Measurements from ENCODE around the gene MBD4. TPM values are rescaled to one million over a fixed set of nuclear protein-coding genes. Genes with fewer than 3 reads are reported as not detected.

Gene MBD4
- total and polyA plus RNA-seq, 10 of the 15 experiments (the other 5 are each of a cell fraction or from before 2014, with no cell fraction given): 17.7 to 59.0 (median 49.0) TPM

DNA sequence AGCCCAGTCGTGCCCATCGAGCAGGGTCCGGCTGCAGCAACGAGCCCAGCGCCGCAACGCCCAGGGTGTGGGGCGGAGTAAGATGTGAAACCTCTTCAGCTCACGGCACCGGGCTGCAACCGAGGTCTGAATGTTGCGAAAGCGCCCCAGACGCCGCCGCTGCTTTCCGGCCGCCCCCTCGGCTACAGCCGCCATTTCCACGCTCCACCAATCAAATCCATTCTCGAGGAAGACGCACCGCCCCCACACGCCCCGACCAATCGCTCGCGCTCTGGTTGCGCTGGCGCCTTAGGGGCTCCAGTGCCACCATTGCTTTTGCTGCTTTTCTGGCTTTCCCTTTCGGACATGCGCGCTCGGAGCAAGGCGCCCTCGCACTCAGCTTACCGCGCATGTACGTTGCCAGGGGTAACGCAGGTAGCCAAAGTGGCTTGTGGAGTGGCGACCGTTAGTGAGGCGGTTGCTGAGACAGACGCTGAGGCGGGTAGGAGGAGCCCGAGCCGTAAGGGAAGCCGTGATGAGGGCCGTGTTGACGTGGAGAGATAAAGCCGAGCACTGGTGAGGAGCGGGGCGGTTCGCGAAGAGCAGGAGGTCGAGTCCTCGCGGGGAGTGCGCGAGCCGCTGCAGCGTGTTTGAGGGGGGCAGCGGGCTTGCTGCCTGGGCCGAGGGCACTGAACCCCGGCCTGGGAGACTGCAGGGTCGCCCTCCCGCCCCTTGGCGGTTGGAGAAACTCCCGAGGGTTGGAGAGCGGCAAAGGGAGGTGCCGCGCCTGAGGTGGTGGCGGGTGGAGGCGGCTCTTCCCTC is at the start of gene MBD4, which contains the start of gene IFT122 (continued):
- TF ChIP-seq, protein P1, sequence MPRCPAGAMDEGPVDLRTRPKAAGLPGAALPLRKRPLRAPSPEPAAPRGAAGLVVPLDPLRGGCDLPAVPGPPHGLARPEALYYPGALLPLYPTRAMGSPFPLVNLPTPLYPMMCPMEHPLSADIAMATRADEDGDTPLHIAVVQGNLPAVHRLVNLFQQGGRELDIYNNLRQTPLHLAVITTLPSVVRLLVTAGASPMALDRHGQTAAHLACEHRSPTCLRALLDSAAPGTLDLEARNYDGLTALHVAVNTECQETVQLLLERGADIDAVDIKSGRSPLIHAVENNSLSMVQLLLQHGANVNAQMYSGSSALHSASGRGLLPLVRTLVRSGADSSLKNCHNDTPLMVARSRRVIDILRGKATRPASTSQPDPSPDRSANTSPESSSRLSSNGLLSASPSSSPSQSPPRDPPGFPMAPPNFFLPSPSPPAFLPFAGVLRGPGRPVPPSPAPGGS (IDR thresholded peaks at IDR 0.05; ENCODE audit: borderline replicate concordance, insufficient read depth, low read depth, low read length, poor library complexity, severe bottlenecking): no peak
- TF ChIP-seq SRF (IDR thresholded peaks at IDR 0.05; ENCODE audit: low read depth in 2 of 2, low read length in 2 of 2): 0 out of 4 replicates have a peak, but pooled peaks of 1 of the 2 experiments have one; percentile 27
- TF ChIP-seq NBN (IDR thresholded peaks at IDR 0.05): peak; percentile 53; the same call in 1 of the 2 replicates
- TF ChIP-seq, protein P2, sequence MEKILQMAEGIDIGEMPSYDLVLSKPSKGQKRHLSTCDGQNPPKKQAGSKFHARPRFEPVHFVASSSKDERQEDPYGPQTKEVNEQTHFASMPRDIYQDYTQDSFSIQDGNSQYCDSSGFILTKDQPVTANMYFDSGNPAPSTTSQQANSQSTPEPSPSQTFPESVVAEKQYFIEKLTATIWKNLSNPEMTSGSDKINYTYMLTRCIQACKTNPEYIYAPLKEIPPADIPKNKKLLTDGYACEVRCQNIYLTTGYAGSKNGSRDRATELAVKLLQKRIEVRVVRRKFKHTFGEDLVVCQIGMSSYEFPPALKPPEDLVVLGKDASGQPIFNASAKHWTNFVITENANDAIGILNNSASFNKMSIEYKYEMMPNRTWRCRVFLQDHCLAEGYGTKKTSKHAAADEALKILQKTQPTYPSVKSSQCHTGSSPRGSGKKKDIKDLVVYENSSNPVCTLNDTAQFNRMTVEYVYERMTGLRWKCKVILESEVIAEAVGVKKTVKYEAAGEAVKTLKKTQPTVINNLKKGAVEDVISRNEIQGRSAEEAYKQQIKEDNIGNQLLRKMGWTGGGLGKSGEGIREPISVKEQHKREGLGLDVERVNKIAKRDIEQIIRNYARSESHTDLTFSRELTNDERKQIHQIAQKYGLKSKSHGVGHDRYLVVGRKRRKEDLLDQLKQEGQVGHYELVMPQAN (conservative IDR thresholded peaks at IDR 0.05): peak; percentile 93
- TF ChIP-seq NFXL1 (IDR thresholded peaks at IDR 0.05; ENCODE audit: borderline replicate concordance): no peak
- no peak for TF ChIP-seq SPI1 (IDR thresholded peaks at IDR 0.05; ENCODE audit: borderline replicate concordance, insufficient read depth, low read depth, low read length)
- TF ChIP-seq, protein P3, sequence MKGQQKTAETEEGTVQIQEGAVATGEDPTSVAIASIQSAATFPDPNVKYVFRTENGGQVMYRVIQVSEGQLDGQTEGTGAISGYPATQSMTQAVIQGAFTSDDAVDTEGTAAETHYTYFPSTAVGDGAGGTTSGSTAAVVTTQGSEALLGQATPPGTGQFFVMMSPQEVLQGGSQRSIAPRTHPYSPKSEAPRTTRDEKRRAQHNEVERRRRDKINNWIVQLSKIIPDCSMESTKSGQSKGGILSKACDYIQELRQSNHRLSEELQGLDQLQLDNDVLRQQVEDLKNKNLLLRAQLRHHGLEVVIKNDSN (IDR thresholded peaks at IDR 0.05; ENCODE audit: borderline replicate concordance, extremely low read length, insufficient read depth, low read depth, low read length): no peak
- peak; percentile 99 for TF ChIP-seq HDGF (IDR thresholded peaks at IDR 0.05)
- no peak for TF ChIP-seq NFIC (IDR thresholded peaks at IDR 0.05; ENCODE audit: low read depth, low read length)
- peak; percentile 63; the same call in 1 of the 2 replicates for TF ChIP-seq CREM (IDR thresholded peaks at IDR 0.05; ENCODE audit: low read depth)
- TF ChIP-seq LARP7 (IDR thresholded peaks at IDR 0.05): peak; percentile 92
- TF ChIP-seq CBX5 (IDR thresholded peaks at IDR 0.05; ENCODE audit: low read depth): no peak
- TF ChIP-seq TARDBP (IDR thresholded peaks at IDR 0.05; ENCODE audit: borderline replicate concordance): no peak
- peak; percentile 61; the same call in 1 of the 2 replicates for TF ChIP-seq EED (IDR thresholded peaks at IDR 0.05; ENCODE audit: low read depth)
- TF ChIP-seq, protein P4, sequence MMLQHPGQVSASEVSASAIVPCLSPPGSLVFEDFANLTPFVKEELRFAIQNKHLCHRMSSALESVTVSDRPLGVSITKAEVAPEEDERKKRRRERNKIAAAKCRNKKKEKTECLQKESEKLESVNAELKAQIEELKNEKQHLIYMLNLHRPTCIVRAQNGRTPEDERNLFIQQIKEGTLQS (IDR thresholded peaks at IDR 0.05; ENCODE audit: borderline replicate concordance, extremely low read depth, low read depth, low read length): no peak
- TF ChIP-seq PML (IDR thresholded peaks at IDR 0.05; ENCODE audit: low read length): peak; percentile 79
- peak; percentile 6 to 48; a peak in 3 of 4 replicates for TF ChIP-seq BHLHE40 (IDR thresholded peaks at IDR 0.05; ENCODE audit: borderline replicate concordance in 1 of 2, low read depth in 2 of 2, low read length in 1 of 2)
- TF ChIP-seq SUZ12 (IDR thresholded peaks at IDR 0.05; ENCODE audit: unreplicated experiment): no peak
- peak; percentile 84; the same call in 2 of the 3 replicates for TF ChIP-seq POU2F2 (IDR thresholded peaks at IDR 0.05; ENCODE audit: borderline replicate concordance, low read depth, low read length)
- TF ChIP-seq SMAD1 (IDR thresholded peaks at IDR 0.05; ENCODE audit: low read depth, partially characterized antibody): no peak
- TF ChIP-seq SIX5 (IDR thresholded peaks at IDR 0.05; ENCODE audit: low read depth, low read length, severe bottlenecking): peak; percentile 19
- peak; percentile 59 for TF ChIP-seq DPF2 (IDR thresholded peaks at IDR 0.05)
- TF ChIP-seq, protein P5, sequence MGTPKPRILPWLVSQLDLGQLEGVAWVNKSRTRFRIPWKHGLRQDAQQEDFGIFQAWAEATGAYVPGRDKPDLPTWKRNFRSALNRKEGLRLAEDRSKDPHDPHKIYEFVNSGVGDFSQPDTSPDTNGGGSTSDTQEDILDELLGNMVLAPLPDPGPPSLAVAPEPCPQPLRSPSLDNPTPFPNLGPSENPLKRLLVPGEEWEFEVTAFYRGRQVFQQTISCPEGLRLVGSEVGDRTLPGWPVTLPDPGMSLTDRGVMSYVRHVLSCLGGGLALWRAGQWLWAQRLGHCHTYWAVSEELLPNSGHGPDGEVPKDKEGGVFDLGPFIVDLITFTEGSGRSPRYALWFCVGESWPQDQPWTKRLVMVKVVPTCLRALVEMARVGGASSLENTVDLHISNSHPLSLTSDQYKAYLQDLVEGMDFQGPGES (IDR thresholded peaks at IDR 0.05): no peak; the same call in 1 of the 2 replicates
- TF ChIP-seq NRF1 (conservative IDR thresholded peaks at IDR 0.05; ENCODE audit: low read depth, low read length): peak; percentile 75
- TF ChIP-seq JUNB (IDR thresholded peaks at IDR 0.05): no peak

Data from GM12878 (cell line).